GM12864 (cell line): ENCODE results near the gene SP3.

Experiments
- DNase-seq: peaks from one replicate; pipeline ENCODE4 v3.0.0-alpha.2; 2011; ENCODE audit warnings: low read depth
- H3K4me3 ChIP-seq: 2 replicates; pipeline ENCODE4 v1.5.1; 2011; ENCODE audit warnings: mild to moderate bottlenecking, low read depth, low read length, control low read depth
- TF ChIP-seq, protein P1 (sequence below): IDR thresholded peaks from 2 replicates; pipeline ENCODE4 v1.5.1; 2011; ENCODE audit warnings: low read depth, mild to moderate bottlenecking, moderate library complexity, low read length, control low read depth, inconsistent platforms; ENCODE audit errors: missing control alignments

The SP3 gene

DNA sequence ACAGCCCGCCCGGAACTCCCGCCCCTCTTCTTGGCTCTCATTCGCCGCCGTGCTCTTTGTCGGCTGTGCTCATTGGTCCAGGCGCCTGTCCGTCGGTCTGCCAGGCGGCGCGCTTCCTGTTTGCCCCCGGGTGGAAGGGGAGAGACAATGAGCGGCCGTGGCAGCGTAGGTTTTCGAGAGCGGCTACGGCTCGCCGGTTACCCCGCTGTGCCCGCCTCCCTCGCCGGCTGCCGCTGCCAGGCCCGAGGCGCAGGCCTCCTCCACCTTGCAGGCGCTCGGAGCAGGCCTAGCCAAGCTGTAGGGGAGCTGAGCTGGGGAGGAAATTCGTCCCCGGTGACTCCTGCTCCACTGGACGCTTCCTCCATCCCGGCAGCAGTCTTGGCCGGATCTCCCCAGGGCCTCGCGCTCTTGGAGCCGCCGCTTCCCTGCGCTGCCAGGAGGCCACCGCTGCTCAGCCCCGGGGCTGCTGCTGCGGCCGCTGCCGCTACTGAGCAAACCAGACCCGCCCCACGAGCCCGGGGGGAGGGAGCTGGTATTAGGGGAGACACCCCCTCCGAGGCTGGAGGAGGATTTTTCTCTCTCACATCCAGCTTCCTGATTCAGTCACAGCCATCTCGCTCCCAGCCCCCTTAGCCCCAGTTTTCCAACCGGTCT lies at the start of gene SP3:
TSS of gene SP3 (minus strand) at position 2 of the 654 bp plus-strand sequence. CDS start 202 bp downstream, outside the sequence.
- TF ChIP-seq, protein P1, sequence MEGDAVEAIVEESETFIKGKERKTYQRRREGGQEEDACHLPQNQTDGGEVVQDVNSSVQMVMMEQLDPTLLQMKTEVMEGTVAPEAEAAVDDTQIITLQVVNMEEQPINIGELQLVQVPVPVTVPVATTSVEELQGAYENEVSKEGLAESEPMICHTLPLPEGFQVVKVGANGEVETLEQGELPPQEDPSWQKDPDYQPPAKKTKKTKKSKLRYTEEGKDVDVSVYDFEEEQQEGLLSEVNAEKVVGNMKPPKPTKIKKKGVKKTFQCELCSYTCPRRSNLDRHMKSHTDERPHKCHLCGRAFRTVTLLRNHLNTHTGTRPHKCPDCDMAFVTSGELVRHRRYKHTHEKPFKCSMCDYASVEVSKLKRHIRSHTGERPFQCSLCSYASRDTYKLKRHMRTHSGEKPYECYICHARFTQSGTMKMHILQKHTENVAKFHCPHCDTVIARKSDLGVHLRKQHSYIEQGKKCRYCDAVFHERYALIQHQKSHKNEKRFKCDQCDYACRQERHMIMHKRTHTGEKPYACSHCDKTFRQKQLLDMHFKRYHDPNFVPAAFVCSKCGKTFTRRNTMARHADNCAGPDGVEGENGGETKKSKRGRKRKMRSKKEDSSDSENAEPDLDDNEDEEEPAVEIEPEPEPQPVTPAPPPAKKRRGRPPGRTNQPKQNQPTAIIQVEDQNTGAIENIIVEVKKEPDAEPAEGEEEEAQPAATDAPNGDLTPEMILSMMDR: no peak
- H3K4me3 ChIP-seq: peak within 1 kb of the TSS; percentile 75
- peak; percentile 90 for DNase-seq

- no peak overlapping the region for H3K4me3 ChIP-seq
- DNase-seq: no peak
- TF ChIP-seq, protein P1: no peak
These were observed 49.5 kb upstream of the SP3 start for GRCh38 chr2:174014699-174015070.

GRCh38 chr2:174014011-174014698 lies 49.0 kb upstream of the SP3 start:
- no peak overlapping the region for H3K4me3 ChIP-seq
- TF ChIP-seq, protein P1: no peak
- no peak for DNase-seq

DNA sequence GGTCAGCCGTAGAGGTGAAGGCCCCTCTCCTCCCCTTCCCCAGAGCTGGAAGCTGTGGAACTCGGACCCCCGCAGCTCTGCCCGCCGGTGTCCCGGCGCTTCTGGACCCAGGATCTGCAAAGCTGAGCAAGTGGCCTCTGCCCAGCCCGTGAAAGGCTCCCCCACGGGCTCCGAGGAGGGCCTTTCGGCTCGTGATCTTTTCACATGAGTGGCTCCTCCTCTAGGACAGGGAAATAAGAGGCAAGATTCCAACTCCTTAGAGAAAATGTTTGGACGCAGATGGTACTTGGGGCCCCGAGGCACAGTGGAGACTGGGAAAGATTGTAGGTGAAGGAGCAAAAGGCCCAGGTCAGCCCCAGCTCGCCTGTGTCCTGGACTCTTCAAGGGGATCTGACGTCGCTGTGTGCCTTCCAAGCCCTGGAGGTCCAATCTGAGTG lies 48.2 kb upstream of the SP3 start:
- no peak for DNase-seq
- TF ChIP-seq, protein P1: no peak
- H3K4me3 ChIP-seq: no peak overlapping the region

DNA sequence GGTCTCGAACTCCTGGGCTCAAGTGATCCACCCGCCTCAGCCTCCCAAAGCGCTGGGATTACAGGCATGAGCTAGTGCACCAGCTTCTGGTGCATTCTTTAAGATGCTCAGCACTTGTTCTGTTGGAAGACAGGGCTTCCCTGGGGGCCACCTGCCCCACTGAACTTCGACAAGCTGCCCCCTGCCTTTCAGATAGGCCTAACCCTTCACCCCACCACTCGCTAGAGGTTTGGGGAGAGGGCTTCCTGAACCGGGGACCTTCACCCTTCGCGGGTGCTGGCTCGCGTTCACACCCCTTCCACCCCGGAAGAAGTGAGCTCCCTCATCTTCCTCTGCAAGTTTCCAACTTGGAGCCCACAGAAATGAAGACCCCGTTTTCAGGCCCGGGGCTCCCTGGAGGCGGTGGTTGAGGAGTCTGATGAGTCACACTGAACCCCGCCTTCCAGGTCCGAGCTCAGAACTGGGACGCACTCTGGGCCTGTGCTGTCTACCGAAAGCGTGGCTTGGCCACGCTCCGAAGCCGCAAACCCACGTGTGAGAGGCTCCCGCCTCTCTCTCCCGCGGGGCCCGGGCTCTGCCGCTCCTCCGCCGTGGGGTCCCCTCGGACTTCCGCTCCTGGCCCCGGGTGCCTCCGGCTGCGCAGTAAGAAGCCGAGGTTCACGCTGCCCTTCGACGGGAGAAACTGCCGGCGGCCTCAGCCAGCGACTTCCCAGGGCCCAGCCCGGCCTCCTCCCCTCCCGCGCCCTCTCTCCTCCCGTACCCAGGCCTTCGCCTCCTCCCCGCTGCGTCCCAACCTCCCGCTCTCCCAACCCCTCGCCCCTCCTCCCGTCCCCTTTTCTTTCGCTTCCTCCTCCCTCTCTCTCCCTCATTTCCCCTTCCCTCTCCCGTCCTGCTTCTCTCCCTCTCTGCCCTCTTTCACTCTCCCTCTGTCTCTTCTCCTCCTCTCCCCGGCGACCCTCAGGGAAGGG lies 47.5 kb upstream of the SP3 start:
- peak overlapping the region; percentile 45 for H3K4me3 ChIP-seq
- no peak for DNase-seq
- TF ChIP-seq, protein P1: no peak

DNA sequence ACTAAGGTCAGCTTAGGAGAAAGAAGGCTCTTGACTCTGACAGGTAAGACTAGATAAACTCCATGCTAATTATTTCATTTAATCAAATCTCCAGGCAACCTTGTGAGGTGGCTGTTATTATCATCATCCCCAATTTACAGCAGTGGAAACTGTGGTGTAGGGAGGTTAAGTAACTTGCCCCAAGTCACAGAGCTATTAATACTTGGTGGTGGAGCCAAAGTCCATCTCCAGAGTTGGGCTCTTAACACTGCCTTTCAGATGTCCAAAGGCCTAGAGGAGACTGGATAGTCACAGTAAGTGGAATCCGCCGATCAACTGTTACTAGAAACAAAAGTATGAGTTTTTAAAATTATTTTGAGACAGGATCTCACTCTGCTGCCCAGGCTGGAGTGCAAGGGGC lies 46.6 kb upstream of the SP3 start:
- DNase-seq: no peak
- H3K4me3 ChIP-seq: no peak overlapping the region
- TF ChIP-seq, protein P1: no peak
